ENCODE measurements around the gene TBXA2R. TPM values are rescaled to one million over a fixed set of nuclear protein-coding genes. Genes with fewer than 3 reads are reported as not detected.
"Not testable (repeated sequence)": the region's sequence is repeated elsewhere in the genome, so short reads cannot be mapped to it uniquely, and the experiment has no call there.

Gene TBXA2R
- 1 to 10 TPM; 1.4 to 3.9 (median 3.2) TPM for polyA plus RNA-seq (ENCODE audit: insufficient read length in 4 of 4)

DNA sequence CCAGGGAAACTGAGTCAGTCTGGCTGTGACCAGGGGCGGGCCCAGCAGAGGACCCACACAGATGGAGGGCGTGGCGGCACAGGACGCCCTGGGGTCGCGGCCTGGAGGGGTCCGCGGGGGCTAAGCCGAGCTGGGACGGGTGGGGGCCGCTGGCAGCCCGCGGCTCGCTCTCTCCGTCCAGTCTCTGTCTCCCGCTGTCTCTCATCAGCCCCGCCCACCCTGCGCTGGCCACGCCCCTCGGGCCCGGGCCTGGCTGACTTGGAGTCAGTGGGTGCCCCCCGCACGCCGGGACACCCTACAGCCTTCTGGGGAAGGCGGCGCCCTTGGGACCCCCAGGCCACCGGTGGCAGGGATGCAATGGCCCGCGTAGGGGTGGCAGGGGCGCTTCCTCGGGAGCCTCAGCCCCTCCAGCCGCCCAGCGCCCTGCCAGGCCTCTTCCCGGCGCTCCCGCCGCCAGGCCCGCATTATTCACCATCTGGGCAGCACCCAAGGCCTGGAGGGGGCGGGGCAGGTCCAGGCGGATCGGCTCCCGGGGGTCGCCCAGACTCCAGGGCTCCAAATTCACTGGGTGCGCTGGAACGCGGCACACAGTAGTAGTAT, at the start of gene TBXA2R:
Gene TBXA2R, minus strand, starts transcription at position 186 of the 600 bp plus-strand sequence. CDS start 6,241 bp downstream, outside the sequence.
- DNase-seq (ENCODE audit: low read depth in 4 of 4, low spot score in 3 of 4): no peak

GRCh38 chr19:3656073-3656746, 49.5 kb upstream of the TBXA2R start:
- DNase-seq (ENCODE audit: low read depth in 4 of 4, low spot score in 3 of 4): no peak

- DNase-seq (ENCODE audit: low read depth in 4 of 4, low spot score in 3 of 4): no peak
Measured at GRCh38 chr19:3655402-3656072, 48.9 kb upstream of the TBXA2R start.

DNA sequence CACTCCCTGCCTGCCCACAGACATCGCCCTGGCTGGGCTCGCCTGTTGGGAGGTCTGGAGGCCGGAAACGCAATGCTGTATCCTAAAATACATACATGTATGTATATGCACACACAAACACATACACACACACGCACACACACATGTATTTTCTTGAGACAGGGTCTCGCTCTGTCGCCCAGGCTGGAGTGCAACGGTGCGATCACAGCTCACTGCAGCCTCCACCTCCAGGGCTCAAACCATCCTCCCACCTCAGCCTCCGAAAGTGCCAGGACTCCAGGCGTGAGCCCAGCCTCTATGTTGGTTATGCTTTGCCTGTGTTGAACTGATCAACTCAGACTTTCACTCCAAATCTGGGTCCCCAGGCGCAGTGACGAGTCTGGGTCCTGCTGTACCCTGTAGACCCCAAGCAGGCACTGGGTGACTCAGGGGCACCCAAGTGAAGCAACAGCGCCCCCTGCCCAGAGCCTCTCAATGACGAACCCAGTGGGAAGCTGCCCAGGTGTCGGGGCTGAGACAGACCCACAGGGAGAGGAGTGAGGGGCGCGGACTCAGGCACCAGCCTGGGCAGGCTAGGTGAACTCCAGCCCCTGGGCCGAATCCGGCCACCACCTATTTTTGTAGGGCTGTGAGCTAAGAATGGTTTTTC, 47.3 kb upstream of the TBXA2R start:
- DNase-seq (ENCODE audit: low read depth in 4 of 4, low spot score in 3 of 4): no peak

GRCh38 chr19:3653081-3653795, 46.6 kb upstream of the TBXA2R start:
- no peak for DNase-seq (ENCODE audit: low read depth in 4 of 4, low spot score in 3 of 4)

DNA sequence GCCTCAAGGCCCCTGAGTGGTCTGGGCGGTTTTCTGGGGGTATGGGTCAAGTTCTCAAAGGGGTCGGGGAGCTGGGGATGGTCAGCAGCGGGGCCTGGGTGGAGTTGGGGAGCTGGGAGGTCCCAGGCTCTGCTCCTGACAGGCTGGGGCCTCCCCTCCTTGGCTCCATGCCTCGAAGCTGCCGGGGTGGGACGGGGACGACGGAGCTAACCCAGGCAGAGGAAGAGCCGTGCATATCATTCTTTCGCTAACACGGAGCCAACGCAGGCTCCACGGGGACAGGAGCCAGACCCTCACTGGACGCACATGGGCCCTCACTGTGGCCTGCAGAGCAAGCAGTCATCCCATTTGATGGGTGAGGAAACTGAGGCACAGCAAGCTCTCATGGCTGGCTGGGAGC, 45.7 kb upstream of the TBXA2R start:
- DNase-seq (ENCODE audit: low read depth in 4 of 4, low spot score in 3 of 4): no peak

GRCh38 chr19:3651684-3652083, 45.0 kb upstream of the TBXA2R start:
- DNase-seq (ENCODE audit: low read depth in 4 of 4, low spot score in 3 of 4): no peak

GRCh38 chr19:3649888-3650287, 43.2 kb upstream of the TBXA2R start:
- DNase-seq (ENCODE audit: low read depth in 4 of 4, low spot score in 3 of 4): no peak

DNA sequence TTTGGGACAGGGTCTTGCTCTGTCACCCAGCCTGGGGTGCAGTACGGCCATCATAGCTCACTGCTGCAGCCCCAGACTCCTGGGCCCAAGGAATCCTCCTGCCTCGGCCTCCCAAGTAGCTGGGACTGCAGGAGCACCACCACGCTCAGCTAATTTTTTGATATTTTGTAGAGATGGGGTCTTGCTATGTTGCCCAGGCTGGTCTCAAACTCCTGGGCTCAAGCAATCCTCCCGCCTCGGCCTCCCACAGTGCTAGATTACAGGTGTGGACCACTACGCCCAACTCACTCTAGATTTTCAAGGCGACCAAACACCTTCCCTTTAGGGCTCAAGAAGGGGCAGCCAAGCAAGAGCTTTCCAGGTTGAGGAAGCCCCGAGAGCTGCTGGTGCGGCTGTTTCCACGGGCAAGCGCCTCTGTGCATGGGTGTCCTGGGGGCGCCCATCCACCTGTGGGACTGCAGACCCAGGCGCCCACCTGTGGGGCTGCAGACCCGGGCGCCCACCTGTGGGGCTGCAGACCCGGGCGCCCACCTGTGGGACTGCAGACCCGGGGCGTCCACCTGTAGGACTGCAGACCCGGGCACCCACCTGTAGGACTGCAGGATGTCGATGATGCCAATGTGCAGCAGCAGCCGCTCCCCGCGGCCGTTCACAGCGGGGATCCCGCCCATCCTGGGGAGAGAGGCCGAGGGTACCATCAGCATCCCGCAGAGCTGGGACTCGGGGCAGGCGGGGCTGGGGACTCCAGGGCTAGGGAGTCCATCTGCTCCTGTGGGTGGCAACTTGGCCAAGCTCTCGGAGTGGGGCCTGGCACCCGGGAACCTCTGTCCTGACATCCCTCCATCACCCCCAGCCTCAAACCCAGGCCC, 41.6 kb upstream of the TBXA2R start:
- DNase-seq (ENCODE audit: low read depth in 4 of 4, low spot score in 3 of 4): no peak

- not testable (repeated sequence) for DNase-seq (ENCODE audit: low read depth in 4 of 4, low spot score in 3 of 4)
Measured at GRCh38 chr19:3647102-3647501, 40.4 kb upstream of the TBXA2R start.

DNA sequence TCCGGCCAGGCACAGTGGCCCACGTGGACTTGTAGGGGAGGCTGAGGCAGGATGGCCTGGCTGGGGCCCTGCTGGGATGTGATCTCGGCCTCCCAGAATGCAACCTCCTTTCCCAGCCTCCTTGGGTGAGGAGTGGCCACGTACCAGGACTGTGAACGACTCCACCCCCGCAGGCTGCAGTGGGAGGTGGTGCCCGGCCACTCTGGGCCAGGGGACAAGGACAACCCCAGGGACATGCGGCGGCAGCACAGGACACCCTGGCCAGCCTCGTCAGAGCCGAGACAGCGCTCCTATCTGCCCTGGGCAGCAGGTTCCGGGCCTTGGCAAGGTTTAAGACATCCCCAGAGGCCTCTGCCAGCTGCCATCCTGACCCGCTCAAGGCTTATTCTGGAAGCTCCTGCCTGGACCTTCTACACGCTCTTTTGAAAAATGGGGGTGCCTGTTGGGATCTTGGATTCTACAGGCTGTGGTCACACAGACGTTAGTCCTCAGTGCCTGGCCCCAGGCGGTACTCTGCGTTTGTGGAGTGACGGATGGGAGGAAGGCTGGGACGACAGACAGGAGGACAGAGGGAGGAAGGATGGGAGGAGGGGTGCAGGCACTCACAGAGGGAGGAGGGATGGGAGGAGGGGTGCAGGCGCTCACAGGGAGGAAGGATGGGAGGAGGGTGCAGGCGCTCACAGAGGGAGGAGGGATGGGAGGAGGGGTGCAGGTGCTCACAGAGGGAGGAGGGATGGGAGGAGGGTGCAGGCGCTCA, 39.8 kb upstream of the TBXA2R start:
- no peak for DNase-seq (ENCODE audit: low read depth in 4 of 4, low spot score in 3 of 4)

DNA sequence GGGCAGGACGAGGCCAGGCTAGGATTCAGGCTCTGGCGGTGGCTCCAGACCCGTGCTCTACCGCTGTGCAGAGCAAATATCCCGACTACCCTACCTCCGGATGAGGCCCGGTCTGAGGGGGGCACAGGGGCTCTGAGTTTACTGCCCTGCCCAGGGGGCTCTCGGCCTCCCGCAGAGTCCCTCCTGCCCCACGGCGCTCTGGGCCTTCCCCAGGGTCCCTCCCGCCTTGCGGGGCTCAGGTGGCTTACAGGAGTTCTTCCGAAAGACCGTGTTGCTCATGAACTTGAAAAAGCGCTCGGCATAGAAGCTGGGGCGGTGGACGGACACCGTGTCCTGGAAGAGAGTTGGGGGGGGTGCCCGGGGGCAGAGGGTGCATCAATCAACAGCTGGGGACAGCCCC, 39.1 kb upstream of the TBXA2R start:
- no peak for DNase-seq (ENCODE audit: low read depth in 4 of 4, low spot score in 3 of 4)

GRCh38 chr19:3645067-3645396, 38.4 kb upstream of the TBXA2R start:
- DNase-seq (ENCODE audit: low read depth in 4 of 4, low spot score in 3 of 4): no peak

- DNase-seq (ENCODE audit: low read depth in 4 of 4, low spot score in 3 of 4): no peak
Measured at GRCh38 chr19:3644351-3645066, 37.8 kb upstream of the TBXA2R start.

- DNase-seq (ENCODE audit: low read depth in 4 of 4, low spot score in 3 of 4): no peak
Measured at GRCh38 chr19:3643674-3644313, 37.1 kb upstream of the TBXA2R start.

DNA sequence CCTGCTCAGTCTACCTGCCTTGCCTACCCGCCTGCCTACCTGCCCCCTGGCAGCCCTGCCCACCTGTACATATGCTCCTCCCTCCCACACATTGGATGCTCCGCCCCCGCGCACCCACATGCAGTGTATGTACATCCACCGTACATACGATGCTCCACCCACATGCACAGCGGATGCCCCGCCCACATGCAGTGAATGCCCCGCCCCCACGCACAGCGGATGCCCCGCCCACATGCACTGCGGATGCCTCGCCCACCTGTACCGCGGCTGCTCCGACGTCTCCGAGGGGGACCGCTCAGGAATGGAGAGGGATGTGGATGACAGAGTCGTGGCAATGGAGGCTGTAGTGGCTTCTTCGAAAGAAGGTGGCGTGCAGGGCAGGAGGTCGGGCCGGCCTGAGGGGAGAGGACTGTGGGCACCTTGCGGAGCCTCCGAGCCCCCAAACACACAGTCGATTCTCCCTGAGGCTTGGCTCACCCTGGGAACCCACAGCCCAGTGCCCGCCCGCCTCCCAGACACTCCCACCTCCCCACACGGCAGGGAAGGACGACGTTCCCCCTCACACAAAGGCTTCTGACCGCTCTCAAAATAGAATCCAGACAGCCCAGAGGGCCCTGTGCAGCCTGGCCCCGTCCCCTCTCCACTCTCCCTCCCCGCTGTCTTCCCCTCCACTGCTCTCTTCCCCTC, 36.5 kb upstream of the TBXA2R start:
- no peak for DNase-seq (ENCODE audit: low read depth in 4 of 4, low spot score in 3 of 4)

DNA sequence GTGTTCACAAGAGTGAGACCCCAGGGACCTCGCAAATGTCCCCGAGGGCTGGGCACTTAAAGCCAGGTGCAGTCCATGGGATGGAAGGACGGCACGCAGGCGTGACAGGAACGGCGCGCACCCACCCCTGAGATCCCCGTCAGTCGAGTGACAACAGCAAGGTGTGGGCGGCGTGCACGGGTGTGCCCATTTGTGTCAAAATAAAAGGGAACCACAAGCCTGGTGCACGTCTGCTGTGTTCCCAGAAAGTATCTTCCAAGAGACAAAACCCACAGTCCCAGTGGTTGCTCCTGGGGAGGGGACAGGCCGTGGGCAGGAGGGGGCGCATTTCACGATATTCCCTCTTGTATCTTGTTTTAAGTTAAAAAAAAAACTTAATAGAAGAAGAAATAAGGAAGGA, 35.6 kb upstream of the TBXA2R start:
- no peak for DNase-seq (ENCODE audit: low read depth in 4 of 4, low spot score in 3 of 4)

All from left renal pelvis (tissue), 4 donors.